HG02885 (cell line): ENCODE results near the gene SH3D19.

Experiments used
- ATAC-seq: cut with Tn5 transposase; IDR thresholded peaks from one replicate; pipeline ENCODE4 v1.9.1; 2021; ENCODE audit warnings: mild to moderate bottlenecking; ENCODE audit not compliant: unreplicated experiment, poor library complexity

The SH3D19 gene

GRCh38 chr4:151202381-151202780 lies 123.0 kb downstream of the SH3D19 start:
- ATAC-seq = no peak

- no peak for ATAC-seq
These were observed 125.8 kb downstream of the SH3D19 start for GRCh38 chr4:151199319-151200190.

GRCh38 chr4:151198748-151199147 lies 126.7 kb downstream of the SH3D19 start:
- no peak for ATAC-seq

- ATAC-seq = no peak
These were observed 128.2 kb downstream of the SH3D19 start for GRCh38 chr4:151197247-151197646.

DNA sequence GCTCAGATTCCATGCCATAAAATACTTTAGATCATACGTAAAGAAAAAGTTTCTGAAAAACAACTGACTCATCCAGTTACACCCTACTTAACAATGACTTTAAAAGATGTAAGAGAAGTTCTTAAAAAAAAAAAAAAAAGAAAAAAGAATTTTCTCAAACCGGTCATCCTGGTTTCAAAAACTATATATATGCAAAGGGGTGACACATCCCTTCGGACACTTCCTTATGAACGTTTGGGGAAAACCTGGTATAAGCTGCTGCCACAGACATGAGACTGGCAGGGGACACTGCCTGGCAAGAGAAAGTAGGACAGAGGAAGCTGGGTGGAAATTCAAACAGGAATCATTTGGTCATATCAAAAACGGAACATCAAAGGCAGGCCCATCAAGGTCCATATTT lies 129.6 kb downstream of the SH3D19 start:
- ATAC-seq = no peak

DNA sequence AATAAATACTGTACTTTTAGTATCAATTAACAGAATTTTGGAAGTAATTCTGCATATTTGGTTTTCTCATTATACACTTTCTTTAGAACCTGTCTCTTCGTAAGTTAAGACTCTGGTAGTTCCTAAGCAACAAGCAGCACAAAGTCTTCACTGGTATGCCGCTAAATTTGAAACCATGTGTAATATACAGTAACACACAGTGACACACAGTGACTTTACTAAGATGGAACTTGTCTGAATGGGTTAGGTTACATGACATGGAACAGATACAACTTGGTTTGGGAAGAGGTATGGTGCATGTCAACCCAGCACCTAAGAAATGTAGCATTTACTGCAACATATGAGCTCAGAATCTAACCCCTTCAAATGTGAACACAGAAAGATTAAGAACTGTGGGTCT lies 132.0 kb downstream of the SH3D19 start:
- no peak for ATAC-seq

- no peak for ATAC-seq
These were observed 132.7 kb downstream of the SH3D19 start for GRCh38 chr4:151192556-151193235.

DNA sequence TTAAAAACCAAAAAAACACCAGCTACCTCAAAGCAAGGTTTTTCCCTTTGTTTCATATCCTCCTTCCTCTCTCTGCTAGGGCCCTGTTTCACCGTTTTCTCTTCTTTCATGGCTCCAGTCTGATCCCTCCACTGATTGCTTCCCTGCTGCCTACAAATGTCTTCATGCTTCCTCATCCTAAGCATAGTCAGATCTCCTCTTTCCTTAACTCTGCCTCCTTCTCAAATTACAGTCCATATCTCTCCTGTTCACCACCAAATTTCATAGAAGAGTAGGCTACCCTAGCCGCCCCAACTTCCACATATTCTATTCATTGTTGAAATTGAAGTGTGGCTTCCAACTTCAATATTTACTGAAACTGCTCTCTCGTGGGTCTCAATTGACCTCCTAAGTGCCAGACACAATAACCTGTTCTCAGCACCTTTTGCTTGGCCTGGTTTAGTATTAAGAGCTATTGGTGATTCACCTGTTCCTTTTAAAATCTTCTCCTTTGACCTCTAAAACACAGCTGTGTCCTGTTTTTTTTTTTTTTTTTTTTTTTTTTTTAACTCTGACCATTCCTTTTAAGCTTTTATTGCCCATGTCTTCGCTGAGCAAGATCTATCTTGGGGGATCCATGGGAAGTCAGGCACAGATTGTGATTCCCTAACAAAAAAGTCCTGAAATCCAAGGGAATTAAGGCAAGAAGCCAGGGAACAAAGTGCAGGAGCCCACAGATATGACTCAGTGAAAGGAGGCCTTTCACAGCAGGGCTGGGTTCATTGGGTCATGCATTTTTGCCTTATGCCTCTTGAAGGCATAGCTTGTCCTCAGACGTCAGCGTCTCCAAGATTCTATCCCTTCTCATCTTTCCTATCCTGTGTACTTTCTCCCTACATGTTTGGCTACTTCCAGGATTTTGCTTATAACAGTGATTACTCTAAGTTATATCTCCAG lies 140.6 kb downstream of the SH3D19 start:
- ATAC-seq = no peak

- ATAC-seq = no peak
These were observed 142.9 kb downstream of the SH3D19 start for GRCh38 chr4:151182455-151182996.

DNA sequence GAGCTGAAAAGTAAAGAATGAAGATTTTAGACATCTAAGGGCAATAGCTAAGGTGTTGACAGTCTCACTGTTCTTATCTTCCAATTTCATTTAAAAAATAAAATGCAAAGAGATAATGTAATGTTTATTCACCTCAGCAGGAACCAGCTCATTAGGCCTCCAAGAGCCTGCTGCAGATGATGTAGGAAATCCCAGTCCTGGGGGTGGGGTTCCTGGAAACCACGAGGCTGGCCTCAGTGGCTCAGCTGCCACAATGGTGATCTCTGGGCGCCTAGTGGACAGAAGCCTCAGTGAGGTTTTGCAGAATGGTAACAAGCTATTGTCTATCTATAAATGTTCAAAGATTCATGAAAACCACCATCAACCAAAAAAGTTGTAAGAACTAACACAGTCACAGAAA lies 148.7 kb downstream of the SH3D19 start:
- ATAC-seq = no peak

DNA sequence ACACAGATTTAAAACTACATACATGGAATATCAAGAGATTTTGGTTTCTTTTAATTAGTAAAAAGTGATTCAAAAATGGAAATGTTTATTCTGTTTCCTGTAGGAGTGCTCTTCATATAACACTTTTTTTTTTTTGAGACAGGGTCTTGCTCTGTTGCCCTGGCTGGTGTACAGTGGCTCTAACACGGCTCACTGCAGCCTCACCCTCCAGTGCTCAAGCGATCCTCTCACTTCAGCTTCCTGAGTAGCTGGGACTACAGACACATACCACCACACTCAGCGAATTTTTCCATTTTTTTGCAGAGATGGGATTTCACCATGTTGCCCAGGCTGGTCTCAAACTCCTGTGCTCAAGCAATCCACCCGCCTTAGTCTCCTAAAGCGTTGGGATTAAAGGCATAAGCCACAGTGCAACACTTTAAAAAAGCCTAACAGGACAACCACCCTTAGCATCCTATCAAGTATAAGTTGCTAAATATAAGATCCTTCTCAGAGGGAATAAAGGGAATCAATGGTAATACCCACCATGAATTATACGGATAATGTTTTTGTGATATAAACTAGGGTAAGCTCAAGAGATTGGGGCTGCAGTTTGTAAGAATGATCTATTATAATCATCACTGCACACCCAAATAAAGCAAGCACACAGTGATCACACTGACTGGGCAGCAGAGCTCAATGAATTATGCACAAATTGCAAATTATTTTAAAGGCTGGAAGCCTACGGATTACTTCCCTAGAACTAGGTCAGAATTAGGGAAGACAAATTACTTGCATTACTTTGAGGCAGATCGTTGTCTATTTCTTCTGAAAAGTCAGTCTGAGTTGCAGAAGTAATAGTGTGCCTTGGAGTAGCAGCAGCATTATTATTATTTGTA lies 149.4 kb downstream of the SH3D19 start:
- no peak for ATAC-seq

GRCh38 chr4:151175233-151175632 lies 150.2 kb downstream of the SH3D19 start:
- ATAC-seq = no peak

DNA sequence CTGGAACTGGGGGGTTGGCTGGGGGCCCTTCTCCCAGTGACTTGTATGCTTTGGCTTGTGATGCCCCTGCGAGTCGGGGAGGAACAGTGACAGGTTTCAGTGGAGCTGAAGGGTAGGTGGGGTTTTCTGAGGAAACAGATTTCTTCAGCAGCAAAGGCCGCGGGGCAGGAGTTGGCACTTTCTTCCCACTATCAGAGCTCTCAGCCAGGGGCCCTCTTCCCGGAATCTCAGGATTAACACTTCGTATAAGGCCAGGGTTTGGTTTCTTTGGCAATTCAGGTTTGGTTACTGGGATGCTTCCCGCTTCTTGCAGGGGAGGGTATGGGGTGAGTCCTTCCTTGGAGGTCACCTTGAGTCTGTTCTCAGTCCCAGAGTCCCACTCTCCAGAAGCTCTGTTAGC lies 150.6 kb downstream of the SH3D19 start:
- ATAC-seq = no peak

DNA sequence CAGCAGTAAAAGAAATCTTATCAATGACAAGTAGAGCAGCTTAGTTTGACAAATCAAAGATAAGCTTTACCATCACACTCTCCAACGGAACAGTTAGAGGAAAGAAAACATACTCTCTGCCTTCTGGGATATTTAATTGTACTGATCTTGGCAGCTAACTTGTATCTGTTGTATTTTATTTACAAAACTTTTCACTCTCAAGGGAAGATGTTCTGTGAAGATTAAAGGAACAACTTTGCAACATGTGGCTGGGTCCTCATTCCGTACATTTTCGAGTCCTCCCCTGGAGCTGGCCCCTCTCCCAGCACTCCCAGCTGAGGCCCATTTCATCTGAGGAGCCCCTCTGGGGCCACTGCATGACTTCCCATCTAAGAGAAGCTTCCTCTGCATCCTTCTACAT lies 151.5 kb downstream of the SH3D19 start:
- no peak for ATAC-seq

- no peak for ATAC-seq
These were observed 155.5 kb downstream of the SH3D19 start for GRCh38 chr4:151169900-151170299.

- ATAC-seq = no peak
These were observed 156.2 kb downstream of the SH3D19 start for GRCh38 chr4:151169223-151169622.

DNA sequence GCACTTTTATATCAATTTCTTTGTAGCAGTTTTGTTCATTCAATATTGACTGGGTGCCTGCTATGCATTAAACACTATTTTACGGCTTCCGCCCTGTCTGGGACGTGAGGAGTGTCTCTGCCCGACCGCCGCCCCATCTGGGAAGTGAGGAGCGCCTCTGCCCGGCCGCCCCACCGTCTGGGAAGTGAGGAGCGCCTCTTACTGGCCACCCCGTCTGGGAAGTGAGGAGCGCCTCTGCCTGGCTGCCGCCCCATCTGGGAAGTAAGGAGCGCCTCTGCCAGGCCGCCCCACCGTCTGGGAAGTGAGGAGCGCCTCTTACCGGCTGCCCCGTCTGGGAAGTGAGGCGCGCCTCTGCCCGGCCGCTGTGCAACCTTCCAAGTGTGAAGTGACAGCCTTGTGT lies 157.8 kb downstream of the SH3D19 start:
- ATAC-seq = no peak

GRCh38 chr4:151166636-151167035 lies 158.8 kb downstream of the SH3D19 start:
- ATAC-seq = no peak

- no peak for ATAC-seq
These were observed 160.0 kb downstream of the SH3D19 start for GRCh38 chr4:151165205-151166000.
